NCI-H82 treated with DMSO at 0.1 percent for 48 hours (cell line): Measurements from ENCODE around the gene KIF22.
"Not testable (repeated sequence)": the region's sequence is repeated elsewhere in the genome, so short reads cannot be mapped to it uniquely, and the experiment has no call there.

Source experiments
- DNase-seq: peaks from one replicate; lab custom pipeline; 2025; ENCODE audit not compliant: unreplicated experiment; lab: John Stamatoyannopoulos, UW

The KIF22 gene

GRCh38 chr16:29793153-29793552, 2.6 kb downstream of the KIF22 start:
- DNase-seq: not testable (repeated sequence)

DNA sequence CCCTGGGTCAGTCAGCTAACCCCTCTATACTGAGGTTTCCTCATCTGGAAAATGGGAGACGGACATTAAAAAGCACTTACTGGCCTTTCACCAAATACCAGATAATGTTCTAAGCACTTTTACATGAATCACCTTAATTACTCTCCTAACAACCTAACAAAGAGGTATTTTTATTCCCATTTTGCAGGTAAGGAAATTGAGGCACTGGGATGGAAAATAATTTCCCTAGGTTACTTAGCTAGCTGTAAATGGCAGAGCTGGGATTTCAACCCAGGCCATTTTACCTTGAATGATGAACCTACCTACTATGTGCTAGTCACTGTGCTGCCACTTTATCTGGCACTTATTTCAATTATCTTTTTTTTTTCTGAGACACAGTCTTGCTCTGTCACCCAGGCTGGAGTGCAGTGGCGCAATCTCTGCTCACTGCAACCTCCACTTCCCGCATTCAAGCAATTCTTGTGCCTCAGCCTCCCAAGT, 3.7 kb downstream of the KIF22 start:
- no peak for DNase-seq

DNA sequence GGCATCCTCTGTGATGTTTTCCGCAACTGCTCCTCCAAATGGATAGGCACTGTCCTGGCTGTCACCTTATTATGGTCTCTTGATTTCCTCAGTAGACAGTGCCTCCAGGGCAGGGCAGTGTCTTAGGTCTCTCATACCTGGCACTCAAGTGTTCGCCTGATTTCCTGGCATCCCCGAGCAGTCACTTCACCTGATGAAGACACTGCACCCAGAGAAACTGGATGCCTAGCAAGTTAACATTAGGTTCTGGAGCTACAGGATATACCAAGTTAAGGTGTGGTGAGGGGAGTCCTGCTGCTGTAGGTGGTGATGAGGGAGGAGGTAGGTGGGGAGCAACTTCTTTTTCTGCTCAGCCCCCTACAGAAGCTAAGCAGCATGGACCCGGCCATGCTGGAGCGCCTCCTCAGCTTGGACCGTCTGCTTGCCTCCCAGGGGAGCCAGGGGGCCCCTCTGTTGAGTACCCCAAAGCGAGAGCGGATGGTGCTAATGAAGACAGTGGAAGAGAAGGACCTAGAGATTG, 11.9 kb downstream of the KIF22 start:
- no peak for DNase-seq

DNA sequence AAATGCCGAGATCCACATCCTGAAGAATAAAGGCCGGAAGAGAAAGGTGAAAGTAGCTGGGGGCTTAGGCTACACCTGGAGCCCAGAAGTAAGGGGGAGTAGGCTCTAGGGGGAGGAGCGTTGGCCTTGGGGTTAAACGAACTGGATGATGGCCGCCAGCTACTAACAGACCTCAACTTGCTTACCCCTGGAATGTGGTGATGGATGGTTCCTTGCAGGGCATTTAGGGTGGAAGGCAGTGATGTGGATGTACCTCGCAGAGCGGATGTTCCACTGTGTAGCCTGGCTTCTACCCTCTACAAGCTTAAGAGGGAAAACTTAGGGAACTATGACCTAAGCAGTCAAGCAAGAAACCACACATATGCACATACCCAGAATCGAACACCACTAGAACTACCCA, 13.5 kb downstream of the KIF22 start:
- DNase-seq: no peak

- DNase-seq: no peak
Observed at GRCh38 chr16:29804455-29805231, 14.1 kb downstream of the KIF22 start.

GRCh38 chr16:29805232-29806098, 14.9 kb downstream of the KIF22 start:
- peak; percentile 88 for DNase-seq

GRCh38 chr16:29806099-29806579, 15.6 kb downstream of the KIF22 start, which contains the start of gene MAZ:
TSS of gene MAZ (plus strand) at chr16:29806529. CDS start at chr16:29806702, 173 bp downstream.
- peak; percentile 67 for DNase-seq

DNA sequence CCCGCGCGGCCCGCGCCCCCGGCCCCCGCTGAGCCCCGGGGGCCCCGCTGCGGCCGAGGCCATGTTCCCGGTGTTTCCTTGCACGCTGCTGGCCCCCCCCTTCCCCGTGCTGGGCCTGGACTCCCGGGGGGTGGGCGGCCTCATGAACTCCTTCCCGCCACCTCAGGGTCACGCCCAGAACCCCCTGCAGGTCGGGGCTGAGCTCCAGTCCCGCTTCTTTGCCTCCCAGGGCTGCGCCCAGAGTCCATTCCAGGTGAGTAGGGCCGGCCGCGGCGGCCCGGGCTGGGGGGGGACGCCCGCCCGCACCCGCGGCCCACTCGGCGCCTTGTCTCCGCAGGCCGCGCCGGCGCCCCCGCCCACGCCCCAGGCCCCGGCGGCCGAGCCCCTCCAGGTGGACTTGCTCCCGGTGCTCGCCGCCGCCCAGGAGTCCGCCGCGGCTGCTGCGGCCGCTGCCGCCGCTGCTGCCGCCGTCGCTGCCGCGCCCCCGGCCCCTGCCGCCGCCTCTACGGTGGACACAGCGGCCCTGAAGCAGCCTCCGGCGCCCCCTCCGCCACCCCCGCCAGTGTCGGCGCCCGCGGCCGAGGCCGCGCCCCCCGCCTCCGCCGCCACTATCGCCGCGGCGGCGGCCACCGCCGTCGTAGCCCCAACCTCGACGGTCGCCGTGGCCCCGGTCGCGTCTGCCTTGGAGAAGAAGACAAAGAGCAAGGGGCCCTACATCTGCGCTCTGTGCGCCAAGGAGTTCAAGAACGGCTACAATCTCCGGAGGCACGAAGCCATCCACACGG, 16.3 kb downstream of the KIF22 start:
- no peak for DNase-seq

GRCh38 chr16:29807426-29808218, 17.1 kb downstream of the KIF22 start:
- peak; percentile 45 for DNase-seq

DNA sequence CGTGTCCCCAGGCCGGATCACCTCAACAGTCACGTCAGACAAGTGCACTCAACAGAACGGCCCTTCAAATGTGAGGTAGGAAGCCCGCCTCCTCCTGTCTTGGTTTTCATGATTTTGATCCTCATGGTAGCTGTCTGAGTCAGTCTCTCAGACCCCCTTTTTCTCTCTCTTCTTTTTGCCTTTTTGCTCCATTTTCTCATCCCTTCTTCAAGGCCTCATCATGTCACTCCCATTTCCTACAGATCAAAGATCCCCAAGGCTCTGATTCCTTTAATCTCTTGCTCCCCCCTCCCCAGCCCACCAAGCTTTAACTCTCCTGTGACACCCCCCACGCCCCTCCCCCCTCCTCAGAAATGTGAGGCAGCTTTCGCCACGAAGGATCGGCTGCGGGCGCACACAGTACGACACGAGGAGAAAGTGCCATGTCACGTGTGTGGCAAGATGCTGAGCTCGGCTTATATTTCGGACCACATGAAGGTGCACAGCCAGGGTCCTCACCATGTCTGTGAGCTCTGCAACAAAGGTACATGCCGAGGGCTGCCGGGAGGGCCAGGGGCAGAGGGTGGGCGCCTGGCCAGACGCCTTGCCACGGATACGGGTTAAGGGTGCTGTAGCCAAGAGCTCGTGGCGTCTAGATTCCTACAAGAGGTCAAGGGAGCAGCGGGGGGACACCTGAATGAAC, 17.8 kb downstream of the KIF22 start:
- DNase-seq: no peak

DNA sequence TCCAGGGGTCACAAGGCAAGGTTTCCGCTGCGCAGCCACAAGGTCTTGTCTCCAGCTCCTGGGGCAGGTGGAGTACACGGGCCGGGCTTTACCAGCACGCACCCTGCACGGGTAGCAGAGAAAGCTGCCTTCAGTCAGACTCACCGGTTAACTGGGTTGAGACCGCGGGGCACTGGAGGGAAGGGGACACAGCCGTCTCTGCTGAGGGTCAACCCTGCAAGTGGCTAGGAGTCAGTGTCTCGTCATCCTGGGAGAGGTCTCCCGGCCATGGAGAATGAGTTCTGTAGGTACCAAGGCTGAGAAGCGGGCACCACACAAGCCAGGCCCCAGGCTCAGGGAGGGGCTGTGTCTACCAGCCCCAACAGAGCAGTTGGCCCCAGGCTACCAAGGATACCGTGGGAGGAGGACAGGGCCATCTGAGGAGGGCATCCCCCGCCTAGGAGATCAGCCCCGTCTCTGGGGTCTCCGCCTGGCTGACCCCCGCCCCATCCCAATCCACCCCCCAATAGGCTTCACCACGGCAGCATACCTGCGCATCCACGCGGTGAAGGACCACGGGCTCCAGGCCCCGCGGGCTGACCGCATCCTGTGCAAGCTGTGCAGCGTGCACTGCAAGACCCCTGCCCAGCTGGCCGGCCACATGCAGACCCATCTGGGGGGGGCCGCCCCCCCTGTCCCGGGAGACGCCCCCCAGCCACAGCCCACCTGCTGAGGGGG, 18.6 kb downstream of the KIF22 start:
- DNase-seq: no peak

GRCh38 chr16:29809850-29810698, 19.5 kb downstream of the KIF22 start:
- no peak for DNase-seq

- no peak for DNase-seq
Observed at GRCh38 chr16:29810699-29811169, 20.2 kb downstream of the KIF22 start.

DNA sequence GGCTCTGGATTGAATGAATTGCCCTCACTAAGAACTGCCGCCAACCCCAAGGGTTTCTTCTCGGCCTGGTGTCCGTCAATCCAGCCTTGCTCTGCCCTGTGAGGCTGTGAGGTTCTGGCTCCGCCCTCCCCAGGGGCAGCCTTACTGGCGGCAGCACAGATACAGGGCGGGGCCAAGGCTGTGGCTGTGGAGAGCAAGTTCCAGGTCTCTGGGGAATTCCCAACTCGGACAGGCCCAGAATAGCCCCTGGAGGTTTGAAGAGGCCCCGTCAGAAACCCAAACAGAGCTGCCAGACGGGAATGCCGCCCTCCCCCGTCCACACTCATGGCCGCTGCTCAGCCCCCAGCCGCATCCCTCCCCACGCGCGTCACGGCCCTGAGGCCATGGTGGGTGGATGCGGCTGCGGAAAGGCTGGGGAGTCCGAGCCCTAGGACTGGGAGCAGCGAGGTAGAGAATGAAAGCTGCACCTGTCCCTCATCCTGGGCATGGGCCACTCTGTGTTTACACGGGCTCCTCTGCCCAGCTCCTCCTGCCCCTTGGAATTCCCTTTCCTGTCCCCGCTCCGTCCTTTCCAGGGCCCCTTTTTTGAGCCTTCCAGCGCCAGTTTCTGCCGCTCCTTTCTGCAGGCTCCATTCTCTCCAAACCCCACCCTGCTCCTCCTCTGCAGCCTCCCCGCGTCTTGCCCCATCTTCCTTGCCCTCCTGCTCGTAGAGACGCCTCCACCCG, 20.8 kb downstream of the KIF22 start:
- peak; percentile 87 for DNase-seq

DNA sequence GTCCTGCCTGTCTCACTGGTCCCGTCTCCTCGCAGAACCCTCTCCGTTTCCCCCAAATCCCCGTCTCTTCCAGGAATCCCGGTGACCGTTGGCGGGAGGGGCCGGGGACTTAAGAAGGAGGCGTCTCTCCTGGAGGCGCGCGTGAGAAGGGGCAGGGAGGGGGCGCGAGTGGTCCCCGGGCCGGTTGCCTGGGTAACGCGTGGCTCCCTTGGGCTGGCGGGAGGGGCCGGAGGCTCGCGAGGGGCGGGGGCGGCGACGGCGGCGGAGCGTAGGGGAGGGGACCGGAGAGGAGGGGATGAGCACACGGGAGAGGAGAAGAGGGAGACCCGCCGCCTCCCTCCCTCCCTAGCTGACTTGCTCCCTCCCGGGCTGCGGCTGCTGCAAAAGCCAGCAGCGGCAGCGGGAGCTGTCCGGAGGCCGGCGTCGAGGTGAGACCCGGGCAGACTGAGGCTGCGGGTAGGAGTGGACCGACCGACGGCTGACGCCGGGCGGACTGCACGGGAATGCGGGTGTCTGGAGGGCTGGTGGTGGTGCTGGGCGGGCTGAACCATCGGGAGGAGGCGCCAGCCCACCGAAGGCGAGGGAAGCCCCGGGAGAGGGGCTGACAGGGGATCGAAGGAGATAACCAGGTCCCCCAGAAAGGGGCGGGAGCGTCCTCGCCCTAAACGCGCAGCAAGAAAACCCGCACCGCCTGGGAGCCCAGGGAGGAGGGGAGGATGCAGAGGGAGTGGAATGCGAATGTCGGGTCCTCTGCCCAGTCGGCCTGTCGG, 21.5 kb downstream of the KIF22 start, which contains the start of gene PRRT2:
PRRT2 (plus strand) TSS at position 298 of the 770 bp plus-strand sequence. CDS start 862 bp downstream, outside the sequence.
- peak; percentile 62 for DNase-seq
